Bronchial epithelial cell (primary cell): Measurements from ENCODE around the gene EN2. TPM values are rescaled to one million over a fixed set of nuclear protein-coding genes. Genes with fewer than 3 reads are reported as not detected.

ENCODE experiments used
- DNase-seq: peaks from one replicate; pipeline ENCODE4 v3.0.0-alpha.2; 2010; ENCODE audit warnings: low read depth
- FAIRE-seq: peaks from 2 replicates; lab custom pipeline; 2011; peaks lifted over from hg19 to GRCh38; lab: Jason Lieb, UNC
- H3K27me3 ChIP-seq: 2 replicates; pipeline ENCODE4 v1.5.1; 2011; ENCODE audit warnings: low read length; ENCODE audit not compliant: control insufficient read depth, insufficient read depth
- H3K36me3 ChIP-seq: 2 replicates; pipeline ENCODE4 v1.5.1; 2011; ENCODE audit warnings: low read length; ENCODE audit not compliant: control insufficient read depth, insufficient read depth
- H3K4me3 ChIP-seq: 2 replicates; pipeline ENCODE4 v1.5.1; 2011; ENCODE audit warnings: mild to moderate bottlenecking, low read depth, low read length, control low read depth
- CTCF ChIP-seq: IDR thresholded peaks from 2 replicates; pipeline ENCODE4 v1.5.1; 2011; ENCODE audit warnings: mild to moderate bottlenecking, moderate library complexity, low read length, control low read depth, inconsistent platforms; ENCODE audit not compliant: insufficient read depth, severe bottlenecking
- total RNA-seq: library from RNA; depleted of rRNA; stranded (reverse); fragments of >200 nt; gene quantifications from 2 replicates; pipeline ENCODE4 v1.2.1, GENCODE V29; 2014

Gene EN2
- total RNA-seq, 1 donor from 2014 or later, result not detected

- Histone ChIP-seq H3K36me3 (no peaks in the 10 kb centered on the region), H3K4me3 (no peak overlapping the region), H3K27me3 (peaks cover under 1% of the 10 kb centered on the region)
- FAIRE-seq (no peak), DNase-seq (no peak)
- no peak for TF ChIP-seq CTCF
These were observed 36.6 kb downstream of the EN2 start for GRCh38 chr7:155494551-155494950.

GRCh38 chr7:155495440-155496248 lies 37.7 kb downstream of the EN2 start:
- no peaks in the 10 kb centered on the region for H3K36me3 ChIP-seq
- no peak overlapping the region for H3K4me3 ChIP-seq
- peaks cover 2% of the 10 kb centered on the region for H3K27me3 ChIP-seq
- no peak for TF ChIP-seq CTCF
- no peak for DNase-seq
- FAIRE-seq, result no peak

- Histone ChIP-seq H3K4me3 (no peak overlapping the region), H3K36me3 (no peaks in the 10 kb centered on the region), H3K27me3 (peaks cover 2% of the 10 kb centered on the region)
- no peak for DNase-seq
- no peak for FAIRE-seq
- no peak for TF ChIP-seq CTCF
These were observed 38.5 kb downstream of the EN2 start for GRCh38 chr7:155496267-155497005.

GRCh38 chr7:155497149-155497901 lies 39.4 kb downstream of the EN2 start:
- FAIRE-seq, result no peak
- TF ChIP-seq CTCF, result no peak
- peaks cover 2% of the 10 kb centered on the region for H3K27me3 ChIP-seq
- no peaks in the 10 kb centered on the region for H3K36me3 ChIP-seq
- H3K4me3 ChIP-seq, result no peak overlapping the region
- DNase-seq, result no peak

- no peak for DNase-seq
- Histone ChIP-seq H3K27me3 (peaks cover 21% of the 10 kb centered on the region), H3K4me3 (no peak overlapping the region), H3K36me3 (no peaks in the 10 kb centered on the region)
- FAIRE-seq, result no peak
- TF ChIP-seq CTCF, result no peak
These were observed 47.5 kb downstream of the EN2 start for GRCh38 chr7:155505422-155505793.
